8988T (cell line): ENCODE measurements around the gene NF2.

ENCODE experiments used
- DNase-seq: peaks from one replicate; pipeline ENCODE4 v3.0.0; 2011

The NF2 gene

GRCh38 chr22:29673361-29674066, 70.1 kb downstream of the NF2 start:
- no peak for DNase-seq

GRCh38 chr22:29674121-29674520, 70.7 kb downstream of the NF2 start:
- DNase-seq: no peak

GRCh38 chr22:29679316-29679715, 75.9 kb downstream of the NF2 start:
- DNase-seq: no peak

- DNase-seq: no peak
Observed at GRCh38 chr22:29683536-29683935, 80.1 kb downstream of the NF2 start.

- no peak for DNase-seq
Observed at GRCh38 chr22:29684244-29684643, 80.8 kb downstream of the NF2 start.

- DNase-seq: no peak
Observed at GRCh38 chr22:29689206-29689879, 85.9 kb downstream of the NF2 start.

GRCh38 chr22:29689880-29690213, 86.4 kb downstream of the NF2 start:
- DNase-seq: peak; percentile 49

GRCh38 chr22:29690476-29690875, 87.0 kb downstream of the NF2 start:
- no peak for DNase-seq

GRCh38 chr22:29691636-29692326, 88.3 kb downstream of the NF2 start:
- no peak for DNase-seq

- no peak for DNase-seq
Observed at GRCh38 chr22:29692327-29692640, 88.9 kb downstream of the NF2 start.

GRCh38 chr22:29693161-29693560, 89.7 kb downstream of the NF2 start:
- DNase-seq: no peak

GRCh38 chr22:29693671-29694070, 90.2 kb downstream of the NF2 start:
- no peak for DNase-seq

- no peak for DNase-seq
Observed at GRCh38 chr22:29695129-29695926, 91.9 kb downstream of the NF2 start.

- DNase-seq: no peak
Observed at GRCh38 chr22:29697853-29698598, 94.6 kb downstream of the NF2 start.

GRCh38 chr22:29700206-29700899, 96.9 kb downstream of the NF2 start:
- no peak for DNase-seq

GRCh38 chr22:29700900-29701154, 97.4 kb downstream of the NF2 start:
- no peak for DNase-seq

- DNase-seq: no peak
Observed at GRCh38 chr22:29701155-29701999, 97.9 kb downstream of the NF2 start.

GRCh38 chr22:29702000-29702930, 98.8 kb downstream of the NF2 start:
- DNase-seq: no peak

GRCh38 chr22:29702931-29703501, 99.6 kb downstream of the NF2 start:
- no peak for DNase-seq
